ENCODE measurements around the gene PLXNB3.

DNA sequence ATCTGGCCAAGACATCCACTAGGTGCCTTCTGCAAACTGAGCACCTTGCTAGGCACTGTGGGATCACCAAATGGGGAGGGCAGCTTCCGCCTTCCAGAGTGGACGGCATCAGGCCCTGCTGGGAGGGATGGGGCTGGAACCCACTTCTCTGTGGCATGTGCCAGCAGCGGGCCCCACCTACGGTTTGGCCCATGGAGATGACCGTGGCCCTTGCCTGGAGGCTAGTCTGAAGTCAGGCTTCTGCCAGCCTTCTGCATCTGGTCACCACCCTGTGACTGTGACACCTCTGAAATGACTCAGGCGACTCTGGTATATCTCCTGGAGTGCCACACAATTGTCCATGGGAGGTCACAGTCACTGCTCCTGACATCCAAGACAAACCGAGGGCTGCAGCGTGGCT is 37.6 kb downstream of the PLXNB3 start:
- no peak for TF ChIP-seq SP1 (IDR thresholded peaks at IDR 0.05)
- TF ChIP-seq, protein P1, sequence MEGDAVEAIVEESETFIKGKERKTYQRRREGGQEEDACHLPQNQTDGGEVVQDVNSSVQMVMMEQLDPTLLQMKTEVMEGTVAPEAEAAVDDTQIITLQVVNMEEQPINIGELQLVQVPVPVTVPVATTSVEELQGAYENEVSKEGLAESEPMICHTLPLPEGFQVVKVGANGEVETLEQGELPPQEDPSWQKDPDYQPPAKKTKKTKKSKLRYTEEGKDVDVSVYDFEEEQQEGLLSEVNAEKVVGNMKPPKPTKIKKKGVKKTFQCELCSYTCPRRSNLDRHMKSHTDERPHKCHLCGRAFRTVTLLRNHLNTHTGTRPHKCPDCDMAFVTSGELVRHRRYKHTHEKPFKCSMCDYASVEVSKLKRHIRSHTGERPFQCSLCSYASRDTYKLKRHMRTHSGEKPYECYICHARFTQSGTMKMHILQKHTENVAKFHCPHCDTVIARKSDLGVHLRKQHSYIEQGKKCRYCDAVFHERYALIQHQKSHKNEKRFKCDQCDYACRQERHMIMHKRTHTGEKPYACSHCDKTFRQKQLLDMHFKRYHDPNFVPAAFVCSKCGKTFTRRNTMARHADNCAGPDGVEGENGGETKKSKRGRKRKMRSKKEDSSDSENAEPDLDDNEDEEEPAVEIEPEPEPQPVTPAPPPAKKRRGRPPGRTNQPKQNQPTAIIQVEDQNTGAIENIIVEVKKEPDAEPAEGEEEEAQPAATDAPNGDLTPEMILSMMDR (IDR thresholded peaks at IDR 0.05; ENCODE audit: low read depth, low read length, missing input control), result no peak
- no peak for TF ChIP-seq GABPA (IDR thresholded peaks at IDR 0.05 in 1 of 2, conservative IDR thresholded peaks at IDR 0.05 in 1 of 2)
- TF ChIP-seq, protein P2, sequence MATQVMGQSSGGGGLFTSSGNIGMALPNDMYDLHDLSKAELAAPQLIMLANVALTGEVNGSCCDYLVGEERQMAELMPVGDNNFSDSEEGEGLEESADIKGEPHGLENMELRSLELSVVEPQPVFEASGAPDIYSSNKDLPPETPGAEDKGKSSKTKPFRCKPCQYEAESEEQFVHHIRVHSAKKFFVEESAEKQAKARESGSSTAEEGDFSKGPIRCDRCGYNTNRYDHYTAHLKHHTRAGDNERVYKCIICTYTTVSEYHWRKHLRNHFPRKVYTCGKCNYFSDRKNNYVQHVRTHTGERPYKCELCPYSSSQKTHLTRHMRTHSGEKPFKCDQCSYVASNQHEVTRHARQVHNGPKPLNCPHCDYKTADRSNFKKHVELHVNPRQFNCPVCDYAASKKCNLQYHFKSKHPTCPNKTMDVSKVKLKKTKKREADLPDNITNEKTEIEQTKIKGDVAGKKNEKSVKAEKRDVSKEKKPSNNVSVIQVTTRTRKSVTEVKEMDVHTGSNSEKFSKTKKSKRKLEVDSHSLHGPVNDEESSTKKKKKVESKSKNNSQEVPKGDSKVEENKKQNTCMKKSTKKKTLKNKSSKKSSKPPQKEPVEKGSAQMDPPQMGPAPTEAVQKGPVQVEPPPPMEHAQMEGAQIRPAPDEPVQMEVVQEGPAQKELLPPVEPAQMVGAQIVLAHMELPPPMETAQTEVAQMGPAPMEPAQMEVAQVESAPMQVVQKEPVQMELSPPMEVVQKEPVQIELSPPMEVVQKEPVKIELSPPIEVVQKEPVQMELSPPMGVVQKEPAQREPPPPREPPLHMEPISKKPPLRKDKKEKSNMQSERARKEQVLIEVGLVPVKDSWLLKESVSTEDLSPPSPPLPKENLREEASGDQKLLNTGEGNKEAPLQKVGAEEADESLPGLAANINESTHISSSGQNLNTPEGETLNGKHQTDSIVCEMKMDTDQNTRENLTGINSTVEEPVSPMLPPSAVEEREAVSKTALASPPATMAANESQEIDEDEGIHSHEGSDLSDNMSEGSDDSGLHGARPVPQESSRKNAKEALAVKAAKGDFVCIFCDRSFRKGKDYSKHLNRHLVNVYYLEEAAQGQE (IDR thresholded peaks at IDR 0.05), result no peak
- no peak for TF ChIP-seq TAF1 (conservative IDR thresholded peaks at IDR 0.05)
